DOHH2 (cell line): Measurements from ENCODE around the gene WDR64.
A peak's percentile ranks its signal among the peaks of the same experiment; 100 is the strongest.

ENCODE experiments used
- H3F3A ChIP-seq: fragments of 200-600 bp; sonication (generic), shearing (Covaris generic); 2 replicates; pipeline ENCODE4 v1.6.0; 2016; ENCODE audit warnings: antibody characterized with exemption, mild to moderate bottlenecking; ENCODE audit not compliant: control insufficient read depth, insufficient read depth
- H3K27ac ChIP-seq: fragments of 200-600 bp; sonication (generic); 2 replicates; pipeline ENCODE4 v1.5.1; 2014; ENCODE audit warnings: low read depth, mild to moderate bottlenecking, low read length, moderate library complexity
- H3K27me3 ChIP-seq: fragments of 200-600 bp; sonication (generic); 2 replicates; pipeline ENCODE4 v1.6.1; 2014; ENCODE audit warnings: mild to moderate bottlenecking, low read length, mixed read lengths; ENCODE audit not compliant: control insufficient read depth
- H3K36me3 ChIP-seq: fragments of 200-600 bp; sonication (generic); 2 replicates; pipeline ENCODE4 v1.6.1; 2014; ENCODE audit warnings: mild to moderate bottlenecking, low read length, moderate library complexity, mixed read lengths; ENCODE audit not compliant: control insufficient read depth
- H3K4me1 ChIP-seq: fragments of 200-600 bp; sonication (generic); 2 replicates; pipeline ENCODE4 v1.6.1; 2014; ENCODE audit warnings: mild to moderate bottlenecking, low read length, mixed read lengths; ENCODE audit not compliant: control insufficient read depth
- H3K4me2 ChIP-seq: fragments of 200-600 bp; sonication (generic); 2 replicates; pipeline ENCODE4 v1.6.0; 2014; ENCODE audit warnings: mild to moderate bottlenecking, low read length, moderate library complexity
- H3K4me3 ChIP-seq: fragments of 200-600 bp; sonication (generic); 2 replicates; pipeline ENCODE4 v1.5.1; 2014; ENCODE audit warnings: mild to moderate bottlenecking, low read length, mixed read lengths
- H3K79me2 ChIP-seq: fragments of 200-600 bp; sonication (generic); 2 replicates; pipeline ENCODE4 v1.6.1; 2014; ENCODE audit warnings: mild to moderate bottlenecking, low read length, mixed read lengths; ENCODE audit not compliant: control insufficient read depth
- H3K9me2 ChIP-seq: fragments of 200-600 bp; sonication (generic); replicated peaks from 2 replicates; pipeline ENCODE4 v1.6.1; 2014; ENCODE audit warnings: mild to moderate bottlenecking, low read length, mixed read lengths; ENCODE audit not compliant: control insufficient read depth
- H3K9me3 ChIP-seq: fragments of 200-600 bp; sonication (generic); 2 replicates; pipeline ENCODE4 v1.6.1; 2014; ENCODE audit warnings: antibody characterized with exemption, low read length, mixed read lengths; ENCODE audit not compliant: control insufficient read depth, insufficient read depth
- H4K20me1 ChIP-seq: fragments of 200-600 bp; sonication (generic); 2 replicates; pipeline ENCODE4 v1.6.0; 2014; ENCODE audit warnings: low read depth, mild to moderate bottlenecking, antibody characterized with exemption, low read length, moderate library complexity; ENCODE audit not compliant: control insufficient read depth, insufficient read depth
- EZH2phosphoT487 ChIP-seq: fragments of 200-600 bp; sonication (generic); IDR thresholded peaks from 2 replicates; pipeline ENCODE4 v1.6.1; 2017; ENCODE audit warnings: borderline replicate concordance, mild to moderate bottlenecking, antibody characterized with exemption, low read length, moderate library complexity, mixed read lengths
- TF ChIP-seq, protein P1 (sequence below): fragments of 200-600 bp; sonication (generic); IDR thresholded peaks from one replicate; pipeline ENCODE4 v1.5.1; 2014; ENCODE audit warnings: antibody characterized with exemption, mild to moderate bottlenecking, low read depth, low read length; ENCODE audit not compliant: poor library complexity, severe bottlenecking

Gene WDR64

DNA sequence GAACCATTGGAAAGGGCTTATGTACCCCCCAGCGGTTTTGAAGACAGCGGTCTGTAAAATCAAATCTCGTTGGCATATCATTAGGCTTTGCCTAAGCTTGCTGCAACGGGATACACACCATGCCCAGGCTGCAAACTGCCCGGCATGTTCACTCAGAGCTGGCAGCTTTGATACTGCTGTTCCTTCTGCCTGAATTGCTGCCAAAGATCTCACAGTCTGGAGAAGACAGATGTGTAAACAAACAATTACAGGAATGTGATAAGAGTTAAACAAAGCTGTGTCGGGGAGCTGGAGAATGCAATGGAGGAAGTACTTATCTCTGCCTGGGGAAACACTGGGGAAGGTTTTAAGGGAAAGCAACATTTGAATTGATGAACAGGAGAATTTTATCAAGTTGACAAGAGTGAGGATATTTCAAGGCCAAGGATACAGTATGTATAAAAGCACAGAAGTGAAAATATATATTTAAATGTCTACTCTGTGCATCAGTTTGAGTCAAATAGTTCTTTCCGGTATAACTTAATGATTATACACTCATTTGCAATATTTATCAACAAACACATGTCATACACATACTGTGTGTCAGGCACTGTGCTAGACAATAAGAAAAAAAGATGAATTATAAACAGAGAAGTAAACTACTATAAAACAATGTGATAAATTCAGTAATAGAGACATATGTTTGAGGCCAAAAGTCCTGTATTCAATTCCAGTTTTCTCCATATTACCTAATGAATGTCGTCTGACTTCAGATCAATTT lies 41.8 kb upstream of the WDR64 start:
- H3K79me2 ChIP-seq = no peaks in the 10 kb centered on the region
- no peaks in the 10 kb centered on the region for H3K27me3 ChIP-seq
- no peak for TF ChIP-seq EZH2phosphoT487
- TF ChIP-seq, protein P1, sequence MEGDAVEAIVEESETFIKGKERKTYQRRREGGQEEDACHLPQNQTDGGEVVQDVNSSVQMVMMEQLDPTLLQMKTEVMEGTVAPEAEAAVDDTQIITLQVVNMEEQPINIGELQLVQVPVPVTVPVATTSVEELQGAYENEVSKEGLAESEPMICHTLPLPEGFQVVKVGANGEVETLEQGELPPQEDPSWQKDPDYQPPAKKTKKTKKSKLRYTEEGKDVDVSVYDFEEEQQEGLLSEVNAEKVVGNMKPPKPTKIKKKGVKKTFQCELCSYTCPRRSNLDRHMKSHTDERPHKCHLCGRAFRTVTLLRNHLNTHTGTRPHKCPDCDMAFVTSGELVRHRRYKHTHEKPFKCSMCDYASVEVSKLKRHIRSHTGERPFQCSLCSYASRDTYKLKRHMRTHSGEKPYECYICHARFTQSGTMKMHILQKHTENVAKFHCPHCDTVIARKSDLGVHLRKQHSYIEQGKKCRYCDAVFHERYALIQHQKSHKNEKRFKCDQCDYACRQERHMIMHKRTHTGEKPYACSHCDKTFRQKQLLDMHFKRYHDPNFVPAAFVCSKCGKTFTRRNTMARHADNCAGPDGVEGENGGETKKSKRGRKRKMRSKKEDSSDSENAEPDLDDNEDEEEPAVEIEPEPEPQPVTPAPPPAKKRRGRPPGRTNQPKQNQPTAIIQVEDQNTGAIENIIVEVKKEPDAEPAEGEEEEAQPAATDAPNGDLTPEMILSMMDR = no peak
- no peak overlapping the region for H3K4me3 ChIP-seq
- no peaks in the 10 kb centered on the region for H3K9me2 ChIP-seq
- no peaks in the 10 kb centered on the region for H3K36me3 ChIP-seq
- no peak overlapping the region for H3K4me2 ChIP-seq
- H3K27ac ChIP-seq = no peak overlapping the region
- no peaks in the 10 kb centered on the region for H3K9me3 ChIP-seq
- no peaks in the 10 kb centered on the region for H3F3A ChIP-seq
- H4K20me1 ChIP-seq = no peaks in the 10 kb centered on the region
- peaks cover 5% of the 10 kb centered on the region for H3K4me1 ChIP-seq

DNA sequence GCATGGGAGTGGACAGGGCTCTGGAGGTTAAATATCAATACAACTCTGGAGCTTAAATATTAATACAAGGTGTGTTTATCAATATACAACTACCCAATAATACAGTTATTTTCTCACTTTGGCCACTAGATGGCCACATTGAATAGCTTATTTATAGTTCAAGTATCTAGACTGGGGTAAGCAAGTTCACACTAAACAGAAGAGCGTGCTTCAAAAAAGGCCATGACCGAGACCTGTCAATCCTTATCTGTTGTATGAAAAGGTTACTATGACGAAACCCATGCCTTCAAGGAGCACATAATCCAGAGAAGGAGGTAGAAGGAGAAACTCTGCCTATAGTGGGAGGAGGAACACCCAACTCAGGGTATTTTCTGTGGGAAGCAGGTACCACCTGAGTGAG lies 41.0 kb upstream of the WDR64 start:
- no peak for TF ChIP-seq EZH2phosphoT487
- TF ChIP-seq, protein P1 = peak; percentile 70
- no peaks in the 10 kb centered on the region for H3K9me2 ChIP-seq
- peaks cover 5% of the 10 kb centered on the region for H3K4me1 ChIP-seq
- no peak overlapping the region for H3K4me3 ChIP-seq
- no peaks in the 10 kb centered on the region for H3K36me3 ChIP-seq
- no peaks in the 10 kb centered on the region for H3K9me3 ChIP-seq
- no peaks in the 10 kb centered on the region for H4K20me1 ChIP-seq
- H3F3A ChIP-seq = no peaks in the 10 kb centered on the region
- H3K79me2 ChIP-seq = no peaks in the 10 kb centered on the region
- H3K27ac ChIP-seq = no peak overlapping the region
- H3K4me2 ChIP-seq = peak overlapping the region; percentile 23
- H3K27me3 ChIP-seq = no peaks in the 10 kb centered on the region

DNA sequence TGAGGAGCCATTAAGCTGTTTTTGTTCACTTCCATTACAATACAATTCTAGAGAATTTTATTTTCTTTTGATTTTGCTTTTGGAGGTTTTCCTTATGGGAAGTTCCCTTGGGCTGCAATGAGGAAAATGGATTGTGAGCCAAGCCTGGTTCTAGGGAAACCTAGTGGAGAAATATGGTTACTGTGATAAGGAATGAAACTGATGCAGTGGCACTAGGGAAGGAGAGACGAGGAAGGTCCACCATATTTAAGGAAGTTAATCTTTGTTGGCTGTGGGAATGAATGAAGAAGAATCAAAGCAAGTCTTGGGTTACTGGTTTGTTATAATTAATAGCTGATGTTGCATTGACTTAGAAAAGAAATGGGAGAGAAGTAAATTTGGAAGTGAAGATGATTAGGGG lies 40.3 kb upstream of the WDR64 start:
- H3K4me2 ChIP-seq = no peak overlapping the region
- H3K27ac ChIP-seq = no peak overlapping the region
- H3K79me2 ChIP-seq = no peaks in the 10 kb centered on the region
- no peaks in the 10 kb centered on the region for H3F3A ChIP-seq
- H3K9me2 ChIP-seq = no peaks in the 10 kb centered on the region
- H3K27me3 ChIP-seq = no peaks in the 10 kb centered on the region
- H3K4me1 ChIP-seq = peaks cover 5% of the 10 kb centered on the region
- no peaks in the 10 kb centered on the region for H4K20me1 ChIP-seq
- no peak overlapping the region for H3K4me3 ChIP-seq
- no peaks in the 10 kb centered on the region for H3K36me3 ChIP-seq
- H3K9me3 ChIP-seq = no peaks in the 10 kb centered on the region
- TF ChIP-seq, protein P1 = no peak
- TF ChIP-seq EZH2phosphoT487 = no peak
